HUDEP-2 (cell line): ENCODE data around the gene CPPED1.

ENCODE experiments used
- DNase-seq, 76 experiments: peaks; one replicate each; lab custom pipeline; 2025; ENCODE audit not compliant: unreplicated experiment in 76 of 76; lab: John Stamatoyannopoulos, UW

Gene CPPED1

DNA sequence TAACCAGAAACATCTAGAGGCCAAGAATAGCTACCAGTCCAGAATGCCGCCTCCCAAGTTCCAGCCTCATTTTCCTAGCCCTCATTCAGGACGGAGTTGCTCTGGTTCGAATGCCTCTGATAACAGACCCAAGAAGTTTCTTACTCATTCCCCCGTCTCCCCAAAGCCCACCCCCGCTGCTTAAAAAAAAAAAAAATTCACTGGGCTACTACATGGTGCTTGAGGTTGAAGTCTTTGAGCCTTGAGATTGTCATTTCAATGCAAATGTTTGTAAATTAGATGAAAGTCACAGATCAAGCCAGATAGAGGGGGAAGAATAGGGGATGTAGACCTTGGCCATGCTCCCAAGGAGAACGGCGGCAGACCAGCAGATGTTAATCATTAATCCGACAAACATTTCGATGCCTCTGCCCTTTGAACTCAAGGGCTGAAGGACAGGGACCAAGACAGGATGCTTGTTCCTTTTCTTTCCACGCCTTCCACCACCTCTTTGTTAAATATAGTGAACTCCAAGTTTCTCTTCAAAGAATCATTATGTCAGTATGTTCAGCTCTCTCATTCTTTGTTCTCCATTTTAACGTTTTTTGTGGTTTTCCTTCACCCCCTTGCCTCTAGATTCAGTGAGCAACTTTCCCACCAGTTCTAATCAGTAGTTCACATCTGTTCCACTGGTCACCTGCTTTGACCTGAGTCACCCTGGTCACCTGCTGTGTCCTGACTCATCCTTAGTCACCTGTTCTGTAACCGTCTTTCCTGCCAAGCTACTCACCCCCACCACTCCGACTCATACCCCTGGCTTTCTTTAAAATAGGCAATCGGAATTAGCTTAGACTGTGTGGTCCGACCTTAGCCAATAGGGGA lies 190.3 kb downstream of the CPPED1 start:
- peak in 12 of 76 experiments; percentile 0 to 51 (median 22) for DNase-seq

DNA sequence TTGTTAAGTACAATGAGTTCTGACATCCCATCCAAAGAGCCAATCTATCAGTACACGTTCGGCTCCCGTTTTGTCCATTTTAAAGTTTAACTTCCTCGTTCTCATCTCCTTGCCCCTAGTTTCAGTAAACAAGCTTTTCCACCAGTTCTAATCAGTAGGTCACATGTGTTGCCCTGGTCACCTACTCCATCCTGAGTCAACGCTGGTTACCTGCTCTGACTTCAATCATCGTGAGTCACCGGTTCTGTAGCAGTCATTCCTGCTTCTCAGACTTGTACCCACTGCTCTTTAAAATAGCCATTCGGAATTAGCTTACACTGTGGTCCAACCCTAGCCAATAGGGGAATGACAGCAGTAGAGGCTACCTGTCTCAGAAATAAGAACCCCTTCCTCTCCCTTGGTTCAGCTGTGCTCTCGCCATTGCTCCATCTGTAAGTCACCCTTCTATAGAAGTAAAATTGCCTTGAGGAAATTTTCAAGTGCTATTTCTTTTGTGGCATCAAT lies 191.0 kb downstream of the CPPED1 start:
- DNase-seq = no peak

DNA sequence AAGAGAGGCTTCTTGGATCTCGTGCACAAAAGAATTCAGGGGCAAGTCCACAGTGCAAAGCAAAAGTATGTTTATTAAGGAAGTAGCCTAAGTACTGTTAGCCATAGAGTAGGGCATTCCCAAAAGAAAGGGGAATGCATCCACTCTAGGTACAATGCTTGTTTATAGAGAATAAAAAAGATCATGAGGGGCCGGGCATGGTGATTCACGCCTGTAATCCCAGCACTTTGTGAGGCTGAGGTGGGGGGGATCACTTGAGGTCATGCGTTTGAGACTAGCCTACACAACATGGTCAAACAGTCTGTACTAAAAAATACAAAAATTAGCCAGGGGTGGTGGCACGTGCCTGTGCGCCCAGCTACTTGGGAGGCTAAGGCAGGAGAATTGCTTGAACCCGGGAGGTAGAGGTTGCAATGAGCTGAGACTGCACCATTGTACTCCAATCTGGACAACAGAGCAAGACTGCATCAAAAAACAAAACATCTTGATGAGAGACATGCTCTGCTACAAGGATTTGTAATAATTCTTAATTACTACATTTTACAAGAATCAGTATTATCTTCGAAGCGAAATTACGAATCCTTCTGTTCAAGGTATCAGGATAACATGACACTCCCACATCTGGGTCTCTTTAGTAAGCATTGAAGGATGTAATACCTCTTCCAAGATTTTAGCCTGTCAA lies 191.6 kb downstream of the CPPED1 start:
- no peak for DNase-seq

DNA sequence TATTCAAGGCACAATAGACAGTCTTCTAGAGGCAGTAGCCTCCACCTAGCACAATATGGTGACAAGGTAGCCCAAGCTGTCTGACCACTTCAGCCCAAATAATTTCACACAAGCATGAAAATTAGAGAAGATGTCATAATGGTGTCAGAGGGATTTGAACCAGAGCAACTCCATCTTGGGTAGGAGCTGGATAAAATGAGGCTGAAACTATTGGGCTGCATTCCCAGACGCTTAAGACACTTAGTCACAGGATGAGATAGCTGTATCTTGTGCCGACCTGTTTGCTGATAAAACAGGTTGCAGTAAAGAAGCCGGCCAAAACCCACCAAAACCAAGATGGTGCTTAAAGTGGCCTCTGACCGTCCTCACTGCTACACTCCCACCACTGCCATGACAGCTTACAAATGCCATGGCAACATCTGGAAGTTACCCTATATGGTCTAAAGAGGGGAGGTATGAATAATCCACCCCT lies 192.6 kb downstream of the CPPED1 start:
- peak in 5 of 76 experiments; percentile 1 to 9 (median 3) for DNase-seq

DNA sequence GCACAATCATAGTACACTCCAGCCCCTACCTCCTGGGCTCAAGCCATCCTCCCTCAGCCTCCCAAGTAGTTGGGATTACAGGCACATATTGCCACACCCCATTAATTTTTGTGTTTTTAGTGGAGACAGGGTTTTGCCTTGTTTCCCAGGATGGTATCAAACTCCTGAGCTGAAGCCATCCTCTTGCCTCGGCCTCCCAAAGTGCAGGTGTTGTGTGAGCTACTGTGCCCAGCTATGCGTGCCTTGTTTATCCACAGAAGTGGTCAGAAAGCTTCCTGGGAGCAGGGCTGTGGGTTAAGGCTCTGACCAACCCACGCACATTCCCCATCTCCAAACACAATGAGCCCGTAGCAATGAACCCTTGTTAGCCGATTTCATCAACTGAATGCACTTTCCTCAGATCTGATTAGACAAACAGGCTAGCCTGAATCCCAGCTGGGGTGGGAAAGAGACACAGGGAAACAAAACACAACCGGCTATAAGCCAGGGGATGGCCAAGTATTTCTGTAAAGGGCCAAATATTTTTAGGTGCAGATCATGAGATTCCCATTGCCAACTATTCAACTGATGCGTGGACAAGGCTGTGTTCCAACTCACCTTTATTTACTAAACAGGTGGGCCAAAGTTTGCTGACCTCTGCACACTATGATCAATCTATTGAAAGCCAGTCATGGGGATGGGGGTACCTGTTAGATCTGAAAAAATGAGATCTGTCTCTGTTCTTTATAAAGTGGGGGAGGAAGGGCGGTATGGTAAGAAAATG lies 193.6 kb downstream of the CPPED1 start:
- DNase-seq = no peak
